ENCODE data around the gene TTLL3.

Gene TTLL3, protein sequence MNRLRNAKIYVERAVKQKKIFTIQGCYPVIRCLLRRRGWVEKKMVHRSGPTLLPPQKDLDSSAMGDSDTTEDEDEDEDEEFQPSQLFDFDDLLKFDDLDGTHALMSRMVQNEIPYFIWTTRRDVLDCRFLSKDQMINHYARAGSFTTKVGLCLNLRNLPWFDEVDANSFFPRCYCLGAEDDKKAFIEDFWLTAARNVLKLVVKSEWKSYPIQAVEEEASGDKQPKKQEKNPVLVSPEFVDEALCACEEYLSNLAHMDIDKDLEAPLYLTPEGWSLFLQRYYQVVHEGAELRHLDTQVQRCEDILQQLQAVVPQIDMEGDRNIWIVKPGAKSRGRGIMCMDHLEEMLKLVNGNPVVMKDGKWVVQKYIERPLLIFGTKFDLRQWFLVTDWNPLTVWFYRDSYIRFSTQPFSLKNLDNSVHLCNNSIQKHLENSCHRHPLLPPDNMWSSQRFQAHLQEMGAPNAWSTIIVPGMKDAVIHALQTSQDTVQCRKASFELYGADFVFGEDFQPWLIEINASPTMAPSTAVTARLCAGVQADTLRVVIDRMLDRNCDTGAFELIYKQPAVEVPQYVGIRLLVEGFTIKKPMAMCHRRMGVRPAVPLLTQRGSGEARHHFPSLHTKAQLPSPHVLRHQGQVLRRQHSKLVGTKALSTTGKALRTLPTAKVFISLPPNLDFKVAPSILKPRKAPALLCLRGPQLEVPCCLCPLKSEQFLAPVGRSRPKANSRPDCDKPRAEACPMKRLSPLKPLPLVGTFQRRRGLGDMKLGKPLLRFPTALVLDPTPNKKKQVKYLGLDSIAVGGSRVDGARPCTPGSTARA

GRCh38 chr3:9809615-9810432, at the start of gene TTLL3:
TSS of gene TTLL3 (plus strand) at chr3:9810262. CDS start at chr3:9810662, 400 bp downstream.
- TF ChIP-seq CTCF (IDR thresholded peaks at IDR 0.05; ENCODE audit: low read depth, low read length), result 0 out of 2 replicates have a peak, but pooled peaks have one; percentile 2
- peak within 1 kb of the TSS; percentile 56 for H3K4me3 ChIP-seq (ENCODE audit: low read depth, low read length)

DNA sequence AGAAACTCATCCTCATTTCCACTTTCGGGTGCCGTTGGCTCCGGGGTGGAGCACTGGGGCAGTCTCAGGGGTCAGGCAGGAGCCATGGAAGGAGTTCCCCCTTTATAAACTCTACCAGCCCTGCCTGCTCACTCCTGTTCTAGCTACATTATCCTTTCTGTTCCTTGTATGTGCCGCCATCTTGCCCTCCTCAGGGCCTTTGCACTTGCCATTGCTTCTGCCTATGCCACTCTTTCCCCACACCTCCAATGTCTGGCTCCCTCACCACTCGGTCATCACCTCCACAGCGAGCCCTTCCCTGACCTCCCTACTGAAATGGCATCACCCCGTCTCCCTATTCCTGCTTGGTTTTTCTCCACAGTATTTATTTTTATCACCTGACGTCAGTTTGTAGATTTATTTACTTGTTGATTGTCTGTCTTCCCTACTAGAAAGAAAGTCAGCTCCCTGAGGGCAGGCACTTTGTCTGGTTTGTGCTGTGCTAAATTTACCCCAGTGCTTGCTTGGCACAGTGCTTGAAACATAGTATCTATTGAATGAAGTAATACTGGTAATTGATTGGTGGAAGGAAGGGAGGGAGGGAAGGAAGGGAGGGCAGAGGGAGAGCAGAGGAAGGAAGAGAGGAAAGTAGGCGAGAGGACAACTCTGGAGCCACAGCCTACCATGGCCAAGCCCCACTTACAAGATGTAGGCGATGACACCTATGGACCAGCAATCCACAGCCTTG, 49.1 kb upstream of the TTLL3 start:
- H3K4me3 ChIP-seq (ENCODE audit: low read depth, low read length), result no peak overlapping the region

GRCh38 chr3:9761919-9762318, 48.1 kb upstream of the TTLL3 start:
- H3K4me3 ChIP-seq (ENCODE audit: low read depth, low read length), result no peak overlapping the region
- no peak for TF ChIP-seq CTCF (IDR thresholded peaks at IDR 0.05; ENCODE audit: low read depth, low read length)

More for the DNA sequence above, 49.1 kb upstream of the TTLL3 start:
- TF ChIP-seq CTCF (IDR thresholded peaks at IDR 0.05; ENCODE audit: low read depth, low read length), result no peak

GRCh38 chr3:9762871-9763270, 47.2 kb upstream of the TTLL3 start:
- no peak overlapping the region for H3K4me3 ChIP-seq (ENCODE audit: low read depth, low read length)
- TF ChIP-seq CTCF (IDR thresholded peaks at IDR 0.05; ENCODE audit: low read depth, low read length), result no peak

- no peak overlapping the region for H3K4me3 ChIP-seq (ENCODE audit: low read depth, low read length)
- no peak for TF ChIP-seq CTCF (IDR thresholded peaks at IDR 0.05; ENCODE audit: low read depth, low read length)
Observed at GRCh38 chr3:9765865-9766264, 44.2 kb upstream of the TTLL3 start.

DNA sequence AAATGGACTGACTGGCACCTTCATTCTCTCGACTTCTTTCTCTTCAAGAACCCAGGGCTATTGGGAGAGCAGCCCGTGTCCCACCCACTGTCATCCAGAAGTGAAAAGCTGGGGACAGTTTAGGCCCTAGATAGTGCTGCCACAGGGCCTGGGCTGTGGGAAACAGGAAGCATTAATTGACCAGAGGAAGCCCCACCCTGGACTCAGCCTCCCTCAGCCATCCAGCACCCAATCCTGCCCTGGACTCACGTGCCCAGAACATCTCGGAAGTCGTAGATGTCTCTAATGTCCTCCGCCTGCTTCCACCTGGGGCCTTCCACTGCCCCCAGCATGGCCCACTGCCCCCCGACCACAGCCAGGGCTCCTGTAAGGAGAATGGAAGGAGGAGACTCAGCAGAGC, 42.6 kb upstream of the TTLL3 start:
- H3K4me3 ChIP-seq (ENCODE audit: low read depth, low read length), result no peak overlapping the region
- no peak for TF ChIP-seq CTCF (IDR thresholded peaks at IDR 0.05; ENCODE audit: low read depth, low read length)

Data from WI38 (cell line).